PC-9 (cell line): ENCODE data around the gene HIGD1B.

Source experiments
- EZH2 ChIP-seq: fragments of 200-600 bp; sonication (generic); IDR thresholded peaks from 2 replicates; pipeline ENCODE4 v1.8.0; 2017; ENCODE audit warnings: antibody characterized with exemption, low read depth
- TF ChIP-seq, protein P1 (sequence below): fragments of 200-600 bp; sonication (generic); conservative IDR thresholded peaks from 2 replicates; pipeline ENCODE4 v1.6.1; 2017; ENCODE audit warnings: mixed run types, antibody characterized with exemption, mild to moderate bottlenecking, moderate library complexity

DNA sequence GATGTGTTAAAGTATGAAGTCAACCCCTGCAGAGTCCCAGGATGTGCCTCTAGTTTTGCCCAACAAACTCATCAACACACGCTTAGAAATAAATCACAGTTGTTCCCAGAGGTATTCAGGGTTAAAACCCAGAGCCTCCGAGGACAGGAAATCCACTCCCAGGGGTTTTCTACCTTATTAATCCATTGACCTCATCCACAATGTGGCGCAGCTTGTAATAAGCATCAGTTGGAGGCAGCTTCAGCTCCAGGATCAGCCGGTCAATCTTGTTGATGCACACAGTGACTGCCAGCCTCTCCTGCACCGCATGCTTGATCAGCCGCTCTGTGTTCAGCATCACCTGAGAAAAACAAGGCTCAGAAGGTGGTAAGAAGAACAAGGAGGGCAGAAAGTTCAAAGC is 28.1 kb downstream of the HIGD1B start:
- TF ChIP-seq EZH2, result no peak
- TF ChIP-seq, protein P1, sequence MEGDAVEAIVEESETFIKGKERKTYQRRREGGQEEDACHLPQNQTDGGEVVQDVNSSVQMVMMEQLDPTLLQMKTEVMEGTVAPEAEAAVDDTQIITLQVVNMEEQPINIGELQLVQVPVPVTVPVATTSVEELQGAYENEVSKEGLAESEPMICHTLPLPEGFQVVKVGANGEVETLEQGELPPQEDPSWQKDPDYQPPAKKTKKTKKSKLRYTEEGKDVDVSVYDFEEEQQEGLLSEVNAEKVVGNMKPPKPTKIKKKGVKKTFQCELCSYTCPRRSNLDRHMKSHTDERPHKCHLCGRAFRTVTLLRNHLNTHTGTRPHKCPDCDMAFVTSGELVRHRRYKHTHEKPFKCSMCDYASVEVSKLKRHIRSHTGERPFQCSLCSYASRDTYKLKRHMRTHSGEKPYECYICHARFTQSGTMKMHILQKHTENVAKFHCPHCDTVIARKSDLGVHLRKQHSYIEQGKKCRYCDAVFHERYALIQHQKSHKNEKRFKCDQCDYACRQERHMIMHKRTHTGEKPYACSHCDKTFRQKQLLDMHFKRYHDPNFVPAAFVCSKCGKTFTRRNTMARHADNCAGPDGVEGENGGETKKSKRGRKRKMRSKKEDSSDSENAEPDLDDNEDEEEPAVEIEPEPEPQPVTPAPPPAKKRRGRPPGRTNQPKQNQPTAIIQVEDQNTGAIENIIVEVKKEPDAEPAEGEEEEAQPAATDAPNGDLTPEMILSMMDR, result no peak
